NCI-H2196 (cell line): ENCODE measurements around the gene PHRF1.

ENCODE experiments used
- DNase-seq: peaks from one replicate; lab custom pipeline; 2025; ENCODE audit not compliant: unreplicated experiment; lab: John Stamatoyannopoulos, UW

PHRF1 gene

DNA sequence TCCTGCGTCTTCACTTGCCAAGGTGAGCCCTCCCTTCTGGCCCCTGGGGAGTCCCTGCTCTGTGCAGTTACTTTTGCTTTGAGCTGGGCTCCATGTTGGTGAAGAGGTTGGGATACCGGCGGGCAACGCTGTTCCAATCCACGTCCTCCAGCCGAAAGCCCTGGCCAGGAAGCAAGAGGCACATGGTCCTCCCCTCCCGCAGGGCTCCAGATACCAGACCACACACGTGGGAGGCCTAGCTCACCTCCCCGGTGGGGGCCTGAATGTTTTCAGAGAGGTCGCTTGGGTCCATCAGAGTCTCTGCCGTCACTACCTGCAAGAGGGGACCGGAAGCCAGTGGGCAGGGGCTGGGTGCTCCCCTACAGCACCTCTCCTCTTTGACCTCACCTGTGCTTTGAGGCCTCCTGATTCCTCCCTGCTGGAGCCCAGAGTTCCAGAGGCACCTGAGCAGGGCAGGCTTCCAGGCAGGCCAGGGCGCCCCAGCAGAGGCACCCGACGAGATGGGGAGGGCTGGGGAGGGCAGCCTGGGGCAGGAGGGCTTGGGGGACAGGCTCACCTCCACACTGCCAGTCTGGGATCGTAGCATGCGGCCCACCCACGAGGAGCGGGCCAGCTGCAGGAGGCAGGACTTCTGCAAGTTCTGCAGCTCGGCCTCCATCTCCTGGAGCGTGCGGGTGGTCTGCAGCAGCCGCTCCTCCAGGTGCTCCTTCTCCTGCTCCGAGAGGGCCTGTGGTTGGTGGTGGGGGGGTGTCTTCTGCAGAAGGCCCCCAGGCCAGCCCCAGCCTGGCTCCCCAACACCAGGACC lies 18.7 kb upstream of the PHRF1 start:
- no peak for DNase-seq

DNA sequence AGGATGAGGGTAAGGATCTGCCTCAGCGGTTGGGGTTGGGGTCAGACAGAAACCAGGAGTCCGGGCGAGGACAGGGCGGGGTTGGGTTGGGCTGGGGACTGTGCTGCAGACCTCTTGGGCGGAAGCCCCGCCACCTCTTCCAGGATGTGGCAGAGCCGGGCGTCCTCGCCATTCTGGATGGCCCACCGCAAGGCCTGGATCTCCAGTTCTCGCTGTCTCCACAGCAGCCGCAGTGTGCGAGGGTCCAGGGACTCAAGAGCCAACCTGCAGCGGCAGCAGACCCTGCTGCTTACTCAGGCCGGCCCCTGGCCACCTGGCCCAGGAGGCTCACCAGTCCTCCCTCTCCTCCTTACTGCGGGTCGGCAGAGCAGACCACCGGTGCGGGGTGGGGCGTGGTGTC lies 17.8 kb upstream of the PHRF1 start:
- DNase-seq, result no peak

DNA sequence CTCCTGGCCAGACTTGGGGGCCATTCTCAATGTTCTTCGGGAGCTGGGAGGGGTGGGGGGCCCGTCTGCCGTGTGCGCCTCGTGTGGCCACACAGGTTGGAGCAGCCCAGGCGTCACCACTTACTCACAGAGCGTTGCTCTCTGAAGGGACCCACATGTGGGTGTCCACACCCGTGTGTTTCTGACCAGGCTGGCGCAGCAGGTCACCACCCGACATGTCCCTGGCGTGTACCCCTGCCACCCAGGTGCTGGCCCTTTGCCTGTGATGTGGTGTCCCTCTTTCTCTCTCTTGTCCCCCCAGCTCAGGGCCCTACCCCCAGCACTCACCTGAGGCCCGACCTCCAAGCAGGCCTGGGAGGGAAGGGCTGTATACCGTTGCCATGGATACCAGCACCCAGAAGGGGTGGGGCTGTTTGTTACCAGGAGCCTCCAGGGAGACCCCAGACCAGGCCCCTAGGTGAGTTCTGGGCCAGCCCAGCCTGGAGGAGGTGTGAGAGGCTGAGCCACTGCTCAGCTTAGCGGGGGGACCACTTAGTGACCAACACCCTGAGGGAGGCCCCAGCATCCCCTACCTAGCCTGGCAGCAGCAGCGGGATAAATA lies 17.1 kb upstream of the PHRF1 start:
- no peak for DNase-seq

DNA sequence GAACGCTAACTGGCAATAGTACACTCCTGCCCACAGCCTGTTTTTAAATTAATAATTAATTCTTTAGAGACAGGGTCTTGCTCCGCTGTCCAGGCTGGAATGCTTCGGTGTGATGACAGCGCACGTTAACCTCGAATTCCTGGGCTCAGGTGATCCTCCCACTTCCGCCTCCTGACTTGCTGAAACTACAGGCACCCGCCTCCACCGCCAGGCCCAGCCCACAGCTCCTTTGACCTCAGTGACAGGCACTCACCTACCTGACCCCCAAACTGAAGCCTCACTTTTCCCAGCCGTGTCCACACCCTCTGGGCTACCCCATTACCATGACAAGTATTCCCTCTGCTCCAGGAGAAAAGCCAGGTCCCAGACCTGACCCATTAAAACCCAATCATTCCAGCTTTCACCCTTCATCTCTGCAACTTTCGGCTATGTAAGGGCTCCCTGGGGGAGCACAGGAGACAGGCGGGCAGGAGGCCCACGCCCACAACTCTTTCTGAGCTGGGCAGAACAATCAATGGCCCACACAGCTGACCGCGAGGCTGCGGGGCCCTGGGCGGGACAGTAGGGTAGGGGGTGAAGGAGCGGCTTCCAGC lies 16.5 kb upstream of the PHRF1 start:
- DNase-seq, result no peak

DNA sequence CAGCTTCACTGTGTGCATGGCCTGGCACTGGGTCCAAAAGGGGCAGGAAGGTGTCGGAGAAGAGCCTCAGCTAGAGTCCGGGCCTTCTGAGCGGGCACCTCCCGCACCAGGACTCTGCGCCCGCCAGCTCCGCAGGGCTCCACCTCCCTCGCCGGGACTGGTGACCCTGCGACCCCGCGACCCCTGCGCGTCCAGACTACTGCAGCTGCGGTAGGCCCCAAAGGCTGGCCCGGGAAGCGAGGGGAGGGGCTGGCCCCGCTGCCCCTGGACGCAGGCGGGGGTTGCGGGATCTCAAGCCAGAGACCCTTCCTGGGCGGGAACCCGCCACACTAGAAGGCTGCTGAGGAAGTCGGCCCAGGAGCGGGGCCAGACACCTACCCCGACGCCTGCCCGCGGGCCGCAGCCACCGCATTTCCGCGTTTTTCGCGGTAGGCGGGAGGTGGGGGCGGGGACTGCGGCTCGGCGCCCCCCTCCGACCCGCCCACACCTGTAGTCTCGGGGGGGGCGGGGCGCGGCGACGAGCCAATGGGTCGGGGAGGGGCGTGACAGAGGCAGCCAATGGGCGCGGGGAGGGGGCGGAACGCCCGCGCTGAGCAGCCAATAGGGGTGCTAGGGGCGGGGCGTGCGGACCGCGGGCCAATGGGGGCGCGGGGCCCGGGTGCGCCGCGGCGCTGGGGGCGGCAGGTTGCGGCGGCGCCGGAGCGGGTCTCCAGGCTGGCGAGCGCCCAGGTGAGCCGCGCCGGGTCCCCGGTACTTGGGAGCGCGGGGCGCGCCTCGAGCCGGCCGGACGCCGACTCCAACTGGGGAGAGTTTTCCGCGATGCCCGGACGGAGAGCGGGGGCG lies 15.7 kb upstream of the PHRF1 start, which contains the start of the genes LMNTD2 and RASSF7:
LMNTD2 (minus strand) TSS at position 434 of the 843 bp plus-strand sequence; CDS start at position 412, 22 bp downstream.
RASSF7 (plus strand) TSS at position 666 of the 843 bp plus-strand sequence. CDS start 799 bp downstream, outside the sequence.
- peak; percentile 94 for DNase-seq

DNA sequence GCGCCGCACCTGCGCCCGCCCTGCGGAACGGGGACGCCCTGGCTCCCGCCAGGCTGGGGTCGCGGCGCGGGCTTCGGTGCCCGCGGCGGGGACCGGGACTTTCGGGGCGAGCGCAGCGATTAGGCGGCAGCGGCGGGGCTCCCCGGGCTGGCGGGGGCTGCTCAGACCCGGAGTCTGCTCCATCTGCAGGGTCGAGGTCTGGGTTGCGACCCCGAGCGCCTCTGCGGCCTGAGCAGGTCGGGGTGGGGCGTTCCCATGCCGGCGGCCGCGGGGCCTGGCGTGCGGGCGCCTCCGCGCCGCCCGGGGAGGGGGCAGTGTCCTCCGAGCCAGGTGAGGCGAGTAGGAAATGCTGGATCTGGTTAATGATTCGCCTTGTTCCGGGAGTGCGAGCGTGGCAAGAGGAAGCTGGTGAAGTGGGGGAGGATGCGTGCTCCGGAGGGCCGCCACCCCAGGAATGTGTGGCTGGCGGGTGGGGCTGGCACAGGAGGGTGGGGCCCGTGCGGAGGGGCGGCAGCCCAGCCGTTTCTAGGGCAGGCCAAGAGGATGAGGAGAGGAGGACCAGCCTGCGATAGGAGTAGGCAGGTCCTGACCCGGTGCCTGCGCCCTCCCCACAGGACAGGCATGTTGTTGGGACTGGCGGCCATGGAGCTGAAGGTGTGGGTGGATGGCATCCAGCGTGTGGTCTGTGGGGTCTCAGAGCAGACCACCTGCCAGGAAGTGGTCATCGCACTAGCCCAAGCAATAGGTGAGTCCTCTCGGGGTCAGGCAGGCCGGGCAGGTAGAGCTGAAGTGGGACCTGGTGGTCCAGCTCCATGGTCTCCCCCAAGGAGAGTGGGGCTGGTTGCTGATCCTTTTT lies 14.9 kb upstream of the PHRF1 start:
- peak; percentile 61 for DNase-seq

DNA sequence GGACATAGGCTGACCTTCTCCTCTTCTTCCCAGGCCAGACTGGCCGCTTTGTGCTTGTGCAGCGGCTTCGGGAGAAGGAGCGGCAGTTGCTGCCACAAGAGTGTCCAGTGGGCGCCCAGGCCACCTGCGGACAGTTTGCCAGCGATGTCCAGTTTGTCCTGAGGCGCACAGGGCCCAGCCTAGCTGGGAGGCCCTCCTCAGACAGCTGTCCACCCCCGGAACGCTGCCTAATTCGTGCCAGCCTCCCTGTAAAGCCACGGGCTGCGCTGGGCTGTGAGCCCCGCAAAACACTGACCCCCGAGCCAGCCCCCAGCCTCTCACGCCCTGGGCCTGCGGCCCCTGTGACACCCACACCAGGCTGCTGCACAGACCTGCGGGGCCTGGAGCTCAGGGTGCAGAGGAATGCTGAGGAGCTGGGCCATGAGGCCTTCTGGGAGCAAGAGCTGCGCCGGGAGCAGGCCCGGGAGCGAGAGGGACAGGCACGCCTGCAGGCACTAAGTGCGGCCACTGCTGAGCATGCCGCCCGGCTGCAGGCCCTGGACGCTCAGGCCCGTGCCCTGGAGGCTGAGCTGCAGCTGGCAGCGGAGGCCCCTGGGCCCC lies 14.1 kb upstream of the PHRF1 start:
- DNase-seq, result no peak

DNA sequence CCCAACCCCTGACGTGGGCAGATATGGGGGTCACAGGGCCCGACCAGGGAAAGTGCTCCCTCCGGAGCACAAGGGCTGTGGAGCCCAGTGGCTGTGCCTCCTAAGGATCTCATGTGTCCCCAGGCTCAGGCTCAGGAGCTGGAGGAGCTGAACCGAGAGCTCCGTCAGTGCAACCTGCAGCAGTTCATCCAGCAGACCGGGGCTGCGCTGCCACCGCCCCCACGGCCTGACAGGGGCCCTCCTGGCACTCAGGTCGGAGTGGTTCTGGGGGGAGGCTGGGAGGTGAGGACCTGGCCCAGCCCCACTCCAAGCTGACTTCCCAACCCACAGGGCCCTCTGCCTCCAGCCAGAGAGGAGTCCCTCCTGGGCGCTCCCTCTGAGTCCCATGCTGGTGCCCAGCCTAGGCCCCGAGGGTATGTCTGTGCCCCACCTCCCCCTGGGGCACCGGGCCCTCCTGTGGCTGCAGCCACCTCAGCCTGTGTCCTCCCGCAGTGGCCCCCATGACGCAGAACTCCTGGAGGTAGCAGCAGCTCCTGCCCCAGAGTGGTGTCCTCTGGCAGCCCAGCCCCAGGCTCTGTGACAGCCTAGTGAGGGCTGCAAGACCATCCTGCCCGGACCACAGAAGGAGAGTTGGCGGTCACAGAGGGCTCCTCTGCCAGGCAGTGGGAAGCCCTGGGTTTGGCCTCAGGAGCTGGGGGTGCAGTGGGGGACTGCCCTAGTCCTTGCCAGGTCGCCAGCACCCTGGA lies 13.0 kb upstream of the PHRF1 start:
- DNase-seq, result no peak

DNA sequence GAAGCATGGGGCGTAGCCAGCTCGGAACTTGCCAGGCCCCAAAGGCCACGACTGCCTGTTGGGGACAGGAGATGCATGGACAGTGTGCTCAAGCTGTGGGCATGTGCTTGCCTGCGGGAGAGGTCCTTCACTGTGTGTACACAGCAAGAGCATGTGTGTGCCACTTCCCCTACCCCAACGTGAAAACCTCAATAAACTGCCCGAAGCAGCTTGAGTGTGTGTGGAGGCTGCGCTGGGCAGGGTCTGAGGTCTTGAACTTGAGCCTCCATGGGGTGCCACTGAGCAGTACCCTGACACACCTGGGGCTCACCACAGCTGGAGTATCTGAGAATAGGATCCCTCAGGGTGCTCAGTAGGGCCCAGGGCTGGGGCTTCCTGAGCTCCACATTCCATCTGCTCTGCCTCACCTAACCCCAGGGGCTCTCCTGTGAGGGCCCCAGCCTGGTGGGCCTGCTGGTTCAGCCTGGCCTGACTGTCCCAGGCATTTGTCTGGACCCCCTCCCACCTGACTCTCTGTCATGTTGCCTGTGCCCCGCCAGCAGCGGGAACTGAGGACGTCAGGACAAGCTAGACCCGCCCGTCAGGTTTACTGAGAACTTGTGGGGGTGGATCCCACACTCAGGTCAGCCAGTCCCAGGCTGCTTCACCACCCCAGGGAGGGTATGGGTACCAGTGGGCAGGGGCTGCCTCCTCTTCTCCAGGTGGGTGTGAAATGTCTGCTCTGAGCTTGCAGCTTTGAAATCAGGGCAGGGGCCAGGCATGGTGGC lies 12.3 kb upstream of the PHRF1 start:
- no peak for DNase-seq

DNA sequence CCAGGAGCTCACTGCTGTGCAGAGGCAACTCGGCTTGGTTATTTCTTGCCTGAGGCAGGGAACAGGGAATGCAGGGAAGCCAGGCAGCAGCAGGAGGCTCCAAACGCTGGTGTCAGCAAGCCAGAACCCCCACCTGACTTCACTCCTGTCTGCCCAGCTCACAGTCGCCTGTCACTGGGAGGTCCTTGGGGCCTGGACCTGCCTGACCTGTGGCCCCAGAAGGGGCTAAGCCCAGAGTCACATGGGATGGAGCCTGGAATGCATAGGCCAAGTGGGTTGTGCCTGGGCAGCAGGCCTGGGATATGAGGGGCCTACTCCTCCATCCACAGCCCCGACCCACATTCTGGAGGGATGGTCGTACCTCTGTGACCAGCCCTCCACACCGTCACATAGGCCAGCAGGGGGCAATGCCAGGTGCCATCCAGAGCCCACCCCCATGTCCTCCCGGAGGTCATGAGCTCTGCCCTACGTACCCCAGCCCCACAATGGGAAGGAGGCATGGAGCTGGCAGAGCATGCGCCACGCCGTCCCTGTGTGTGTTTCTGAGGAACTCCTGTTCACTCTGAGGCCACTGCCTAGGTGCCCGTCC lies 10.3 kb upstream of the PHRF1 start:
- no peak for DNase-seq

DNA sequence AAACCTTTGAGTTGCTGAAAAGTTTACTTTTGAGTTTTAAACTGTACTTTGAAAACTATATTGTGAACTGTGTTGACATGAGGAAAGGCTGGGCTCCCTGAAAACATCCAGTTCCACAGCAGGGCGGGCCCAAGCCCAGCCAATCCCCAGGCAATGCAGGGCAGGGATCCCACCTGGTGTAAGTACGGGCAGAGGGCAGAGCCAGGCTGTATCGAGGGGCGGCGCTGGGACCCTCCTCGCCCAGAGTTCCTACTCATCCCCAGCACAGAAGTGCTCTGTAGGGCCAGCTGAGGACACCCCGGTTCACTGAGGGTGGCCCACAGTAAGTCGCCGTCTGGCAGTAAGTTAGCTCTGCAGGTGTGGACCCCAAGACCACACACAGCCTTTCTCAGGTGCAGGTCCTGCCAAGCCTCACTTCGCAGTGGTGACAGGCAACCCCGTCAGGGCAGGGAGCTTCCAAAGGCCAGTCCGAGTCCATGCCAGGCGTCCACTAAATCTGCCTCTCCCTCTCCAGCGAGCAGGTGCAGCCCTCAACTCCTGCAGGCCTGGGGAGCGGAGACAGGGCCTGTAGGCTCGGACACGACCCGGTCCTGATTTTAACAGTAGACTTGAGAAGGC lies 9.2 kb upstream of the PHRF1 start:
- no peak for DNase-seq

DNA sequence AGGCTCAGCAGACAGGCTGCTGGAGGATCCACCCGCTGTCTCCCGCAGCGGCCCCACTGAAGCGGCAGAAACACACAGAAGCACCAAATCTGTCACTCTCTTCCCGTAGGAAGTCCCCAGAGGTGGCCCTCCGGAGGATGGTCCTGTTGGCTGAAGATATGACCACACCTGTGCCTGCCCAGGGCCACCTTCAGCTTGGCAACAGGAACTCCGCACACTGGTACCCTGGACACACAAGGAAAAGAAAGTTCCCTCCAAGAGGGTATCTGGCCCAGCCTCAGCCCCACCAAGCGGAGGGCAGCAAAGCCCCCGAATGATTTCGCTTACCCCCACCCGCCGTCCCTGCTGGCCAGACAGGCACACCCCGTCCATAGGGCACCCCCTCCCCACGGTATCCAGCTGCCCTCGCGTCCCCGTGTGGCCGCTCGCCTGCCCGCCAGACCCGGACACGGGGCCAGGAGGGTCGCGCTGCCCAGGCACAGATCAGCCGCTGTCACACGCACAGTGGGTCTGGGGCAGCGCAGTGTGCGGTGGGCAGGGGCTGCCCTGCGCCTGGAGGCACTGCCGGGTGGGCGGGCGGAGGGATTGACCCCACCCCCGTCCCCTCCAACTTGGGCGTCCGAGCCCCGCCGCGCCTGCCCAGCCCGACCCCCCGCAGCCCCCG lies 8.5 kb upstream of the PHRF1 start:
- DNase-seq, result no peak

DNA sequence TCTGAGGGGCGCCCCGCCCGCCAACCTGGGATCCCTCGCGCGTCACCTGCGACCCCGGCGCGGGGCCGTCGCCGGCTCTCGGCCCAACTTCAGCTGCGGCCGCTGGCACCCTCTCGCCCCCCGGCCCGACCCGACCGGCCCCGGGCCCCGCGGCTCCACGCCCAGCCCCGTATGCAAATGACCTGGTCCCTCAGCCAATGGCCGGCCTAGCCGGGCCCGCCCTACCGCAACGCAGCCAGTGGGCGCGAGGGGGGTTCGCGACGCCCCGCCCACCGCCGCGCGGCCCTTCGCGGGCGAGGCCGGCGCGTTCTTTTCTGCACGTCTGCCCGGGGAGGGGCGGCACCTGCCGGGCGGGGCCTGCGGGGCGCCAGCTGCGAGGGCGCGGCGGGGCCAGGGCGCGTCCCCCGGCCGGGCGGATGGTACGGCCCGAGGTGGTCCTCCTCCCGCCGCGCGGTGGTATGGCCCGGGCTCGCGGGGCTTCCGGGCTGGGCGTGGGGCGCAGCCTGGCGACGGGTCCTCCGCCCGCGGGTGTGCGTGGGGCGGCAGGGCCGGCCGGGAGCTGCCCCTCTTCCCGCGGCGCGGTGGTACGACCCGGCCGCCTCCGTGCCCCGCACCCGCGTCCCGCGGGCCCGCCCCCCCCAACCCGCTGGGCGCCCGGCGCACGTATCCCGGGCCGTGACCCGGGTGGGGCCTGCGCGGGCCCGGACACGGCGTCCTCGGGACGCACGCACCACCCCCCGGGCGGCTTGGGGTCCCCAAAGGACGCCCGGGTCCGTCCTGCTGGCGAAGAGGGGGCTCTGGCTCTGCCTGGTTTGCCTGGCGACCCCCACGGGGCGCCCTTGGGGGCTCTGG lies 7.7 kb upstream of the PHRF1 start:
- DNase-seq, result peak; percentile 98

DNA sequence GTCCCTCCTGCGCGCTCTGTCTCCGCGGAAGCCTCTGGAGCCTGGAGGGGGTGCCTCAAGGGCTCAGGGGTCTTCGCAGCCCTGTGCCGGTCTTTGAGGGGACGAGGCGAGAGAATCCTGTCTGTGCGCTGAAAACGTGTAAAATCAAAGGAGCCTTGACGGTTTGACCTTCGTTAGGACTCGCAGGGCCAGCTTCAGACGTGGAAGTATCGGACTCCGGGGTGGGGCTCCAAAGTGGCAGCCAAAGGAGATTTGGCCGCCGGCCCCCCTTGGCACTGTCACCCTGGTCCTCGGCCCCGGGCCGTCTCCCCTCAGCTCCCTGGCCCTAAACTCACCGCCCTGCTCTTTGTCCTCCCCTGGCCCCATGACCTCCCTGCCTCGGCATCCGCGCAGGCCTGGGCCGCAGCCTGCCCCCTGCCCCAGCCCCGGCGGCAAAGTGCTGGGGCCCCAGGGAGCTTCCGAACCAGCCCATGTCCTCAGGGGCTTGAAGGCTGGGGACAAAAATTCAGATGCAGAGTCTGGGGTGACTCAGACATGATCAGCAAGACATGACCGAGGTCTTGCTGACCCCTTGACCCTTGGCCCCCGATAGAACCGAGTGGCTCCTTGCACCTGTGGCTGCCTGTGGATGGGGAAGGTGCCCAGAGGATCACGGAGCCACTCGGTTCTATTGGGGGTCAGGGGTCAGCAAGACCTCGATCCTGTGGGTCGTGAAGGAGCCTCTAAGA lies 6.9 kb upstream of the PHRF1 start:
- no peak for DNase-seq

DNA sequence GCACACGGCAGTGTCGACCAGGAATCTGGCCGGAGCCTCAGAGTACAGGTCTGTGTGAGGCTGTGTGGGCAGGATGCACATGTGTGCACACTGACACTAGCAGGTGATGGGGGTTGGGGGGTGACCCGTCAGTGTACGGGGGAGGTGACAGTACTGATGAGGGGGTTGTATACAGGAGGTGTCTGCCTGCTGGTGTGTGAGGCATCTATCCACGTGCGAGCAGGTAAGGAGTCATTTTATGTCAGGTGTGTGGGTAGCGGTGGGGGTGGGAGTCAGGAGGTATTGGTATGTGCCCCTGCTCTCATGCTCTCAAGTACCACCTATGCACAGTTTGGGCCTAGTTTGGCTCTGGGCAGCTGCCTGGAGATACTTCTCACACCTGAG lies 4.5 kb upstream of the PHRF1 start:
- DNase-seq, result no peak
